ENCODE data around the gene ZNF610.

- TF ChIP-seq CTCF (IDR thresholded peaks at IDR 0.05) (no peak), POLR2A (IDR thresholded peaks at IDR 0.05) (no peak)
These were observed 74.2 kb downstream of the ZNF610 start for GRCh38 chr19:52410276-52410675.

Measured in right lobe of liver (tissue), 4 donors.